Upper lobe of right lung (tissue), 1 donor: Measurements from ENCODE around the gene CSF3R. TPM values are rescaled to one million over a fixed set of nuclear protein-coding genes. Genes with fewer than 3 reads are reported as not detected.

Experiments
- ATAC-seq: fragments of 200-7000 bp; cut with Tn5 transposase; one replicate; pipeline ENCODE4 v1.9.1; 2020; ENCODE audit warnings: mild to moderate bottlenecking, moderate library complexity
- DNase-seq: peaks from one replicate; pipeline ENCODE4 v3.0.0-alpha.2; 2020
- H3K27ac ChIP-seq: fragments of 200-600 bp; one replicate; pipeline ENCODE4 v1.8.0; 2022
- H3K27me3 ChIP-seq: fragments of 200-600 bp; one replicate; pipeline ENCODE4 v1.8.0; 2022; ENCODE audit warnings: mild to moderate bottlenecking
- H3K36me3 ChIP-seq: fragments of 200-600 bp; one replicate; pipeline ENCODE4 v1.8.0; 2022
- H3K4me1 ChIP-seq: fragments of 200-600 bp; one replicate; pipeline ENCODE4 v1.8.0; 2022
- H3K4me3 ChIP-seq: fragments of 200-600 bp; one replicate; pipeline ENCODE4 v1.8.0; 2022; ENCODE audit warnings: mild to moderate bottlenecking
- H3K9me3 ChIP-seq: fragments of 200-600 bp; one replicate; pipeline ENCODE4 v1.8.0; 2022
- CTCF ChIP-seq: fragments of 200-600 bp; IDR thresholded peaks from one replicate; pipeline ENCODE4 v1.8.0; 2022; ENCODE audit warnings: antibody characterized with exemption
- intact Hi-C: fragments of 100-400 bp; cut with DNase I; formaldehyde crosslinking; loops from one replicate; pipeline ENCODE4 v1.11.0; 2022
- total RNA-seq: library from RNA; stranded (reverse); fragmentation: NEBNext Ultra II Directional; extraction: Animal tissue kit (Norgen Biotek cat#: 25700); gene quantifications from one replicate; pipeline ENCODE4 v1.2.1, GENCODE V29; 2021
- donor health status: DM: no; HTN: yes; CAD: no; lungs with severe emphysema.

CSF3R gene
- total RNA-seq, 1 donor from 2014 or later = 202 TPM

GRCh38 chr1:36469163-36469562 lies 13.6 kb downstream of the CSF3R start:
- no peaks in the 10 kb centered on the region for H3K27me3 ChIP-seq
- peaks cover 9% of the 10 kb centered on the region for H3K4me1 ChIP-seq
- H3K36me3 ChIP-seq = no peaks in the 10 kb centered on the region
- intact Hi-C loops = no loop called here
- no peak for TF ChIP-seq CTCF
- H3K4me3 ChIP-seq = no peak overlapping the region
- H3K9me3 ChIP-seq = no peaks in the 10 kb centered on the region
- no peak overlapping the region for H3K27ac ChIP-seq
- ATAC-seq (no peak), DNase-seq (no peak)

GRCh38 chr1:36467700-36468455 lies 14.8 kb downstream of the CSF3R start:
- intact Hi-C loops = no loop called here
- Histone ChIP-seq H3K36me3 (no peaks in the 10 kb centered on the region), H3K4me3 (no peak overlapping the region), H3K9me3 (no peaks in the 10 kb centered on the region), H3K27ac (no peak overlapping the region), H3K4me1 (peaks cover 9% of the 10 kb centered on the region), H3K27me3 (no peaks in the 10 kb centered on the region)
- TF ChIP-seq CTCF = no peak
- DNase-seq (peak; percentile 54), ATAC-seq (no peak)

- Histone ChIP-seq H3K4me1 (peaks cover 9% of the 10 kb centered on the region), H3K9me3 (no peaks in the 10 kb centered on the region), H3K36me3 (peaks cover 5% of the 10 kb centered on the region), H3K4me3 (no peak overlapping the region), H3K27ac (no peak overlapping the region), H3K27me3 (no peaks in the 10 kb centered on the region)
- ATAC-seq (no peak), DNase-seq (peak; percentile 41)
- no peak for TF ChIP-seq CTCF
- intact Hi-C loops = no loop called here
These were observed 15.7 kb downstream of the CSF3R start for GRCh38 chr1:36467027-36467410.

- Histone ChIP-seq H3K36me3 (peaks cover 10% of the 10 kb centered on the region), H3K4me1 (peaks cover 9% of the 10 kb centered on the region), H3K27me3 (no peaks in the 10 kb centered on the region), H3K4me3 (no peak overlapping the region), H3K9me3 (no peaks in the 10 kb centered on the region), H3K27ac (no peak overlapping the region)
- TF ChIP-seq CTCF = no peak
- ATAC-seq (no peak), DNase-seq (peak; percentile 59)
- intact Hi-C loops = no loop called here
These were observed 16.2 kb downstream of the CSF3R start for GRCh38 chr1:36466370-36467026.

- DNase-seq (no peak), ATAC-seq (no peak)
- intact Hi-C loops = no loop called here
- Histone ChIP-seq H3K27me3 (no peaks in the 10 kb centered on the region), H3K4me1 (peaks cover 9% of the 10 kb centered on the region), H3K36me3 (peaks cover 16% of the 10 kb centered on the region), H3K27ac (no peak overlapping the region), H3K4me3 (no peak overlapping the region), H3K9me3 (no peaks in the 10 kb centered on the region)
- TF ChIP-seq CTCF = no peak
These were observed 16.9 kb downstream of the CSF3R start for GRCh38 chr1:36465731-36466369.
